ENCODE data around the gene UVRAG.
"Not testable (repeated sequence)": the region's sequence is repeated elsewhere in the genome, so short reads cannot be mapped to it uniquely, and the experiment has no call there.

The UVRAG gene

DNA sequence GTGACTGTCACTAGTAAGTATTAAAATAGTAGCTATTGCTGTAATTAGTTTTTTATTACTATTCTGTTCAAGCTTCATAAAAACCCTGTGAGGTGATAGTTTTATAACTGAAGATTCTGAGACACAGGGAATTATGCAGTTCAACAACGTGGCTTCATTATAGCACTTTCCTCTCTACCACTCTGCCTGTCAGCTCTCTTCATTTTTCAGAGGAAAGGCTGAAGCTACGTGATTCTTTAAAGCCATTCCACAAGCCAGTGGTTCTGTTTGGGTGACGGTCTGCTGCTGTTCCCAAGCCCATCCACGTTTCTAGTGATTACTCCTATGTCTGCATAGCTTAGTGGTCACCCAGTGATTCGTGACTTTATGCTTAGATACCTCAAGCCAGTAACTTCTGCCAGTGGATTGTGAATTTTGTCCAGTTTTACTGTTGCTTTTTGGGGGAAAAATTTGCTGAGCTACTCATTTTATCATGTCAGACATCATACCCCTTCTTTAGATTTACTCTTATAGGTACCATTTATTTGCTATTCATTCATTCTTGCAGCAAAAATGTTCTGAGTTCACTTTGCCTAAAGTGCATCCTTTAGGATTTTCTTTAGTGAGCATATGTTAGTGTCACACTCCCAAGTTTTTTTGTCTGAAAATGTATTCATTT, 59.8 kb downstream of the UVRAG start:
- Histone ChIP-seq H3K4me2 (ENCODE audit: insufficient read depth, low read length, poor library complexity, severe bottlenecking) (no peak overlapping the region), H3K23ac (ENCODE audit: low read depth, low read length, poor library complexity) (no peak overlapping the region), H2BK12ac (ENCODE audit: low read length) (no peak overlapping the region), H2BK5ac (ENCODE audit: low read length) (no peak overlapping the region), H3K18ac (ENCODE audit: low read length) (no peak overlapping the region), H4K8ac (ENCODE audit: low read depth, low read length) (no peak overlapping the region), H3K4me3 (ENCODE audit: low read length in 2 of 2) (no peak overlapping the region), H2AFZ (ENCODE audit: low read length) (no peak overlapping the region), H3K27me3 (ENCODE audit: control insufficient read depth in 3 of 3, insufficient read depth in 3 of 3, low read depth in 1 of 3, low read length in 3 of 3) (no peaks in the 10 kb centered on the region), H3K14ac (ENCODE audit: low read length) (no peak overlapping the region), H3K4me1 (ENCODE audit: control insufficient read depth in 2 of 2, insufficient read depth in 1 of 2, low read depth in 1 of 2, low read length in 2 of 2) (peaks cover 3 to 6% of the 10 kb centered on the region in 2 donors), H4K91ac (ENCODE audit: low read depth, low read length, poor library complexity) (no peak overlapping the region), H2BK120ac (ENCODE audit: low read depth, low read length) (no peak overlapping the region), H3K79me1 (ENCODE audit: low read depth, low read length) (no peaks in the 10 kb centered on the region), H3K9ac (ENCODE audit: low read depth, low read length, poor library complexity) (no peak overlapping the region), H2AK5ac (ENCODE audit: low read depth, low read length) (no peak overlapping the region), H3K36me3 (replicated peaks in 1 of 2; ENCODE audit: control insufficient read depth in 2 of 2, insufficient read depth in 2 of 2, low read length in 2 of 2) (no peaks in the 10 kb centered on the region), H3K9me3 (replicated peaks in 1 of 2; ENCODE audit: control insufficient read depth in 2 of 2, insufficient read depth in 1 of 2, low read depth in 1 of 2, low read length in 2 of 2) (no peaks in the 10 kb centered on the region), H2BK15ac (ENCODE audit: low read length) (no peak overlapping the region), H3K27ac (replicated peaks; ENCODE audit: low read length) (no peak overlapping the region), H3K4ac (ENCODE audit: low read length) (no peak overlapping the region)
- WGBS, 2 donors (ENCODE audit: extremely low coverage in 2 of 2, insufficient read length in 2 of 2, insufficient replicate concordance in 1 of 2), result no CpG with 5 or more reads among the region's 5 CpGs
- DNase-seq (ENCODE audit: low spot score), result no peak

- not testable (repeated sequence) for H2BK12ac ChIP-seq (ENCODE audit: low read length); H3K9ac ChIP-seq (ENCODE audit: low read depth, low read length, poor library complexity); H3K27me3 ChIP-seq (ENCODE audit: control insufficient read depth in 3 of 3, insufficient read depth in 3 of 3, low read depth in 1 of 3, low read length in 3 of 3); H3K36me3 ChIP-seq (replicated peaks in 1 of 2; ENCODE audit: control insufficient read depth in 2 of 2, insufficient read depth in 2 of 2, low read length in 2 of 2); H4K8ac ChIP-seq (ENCODE audit: low read depth, low read length); H2AK5ac ChIP-seq (ENCODE audit: low read depth, low read length); H3K27ac ChIP-seq (replicated peaks; ENCODE audit: low read length); H3K9me3 ChIP-seq (replicated peaks in 1 of 2; ENCODE audit: control insufficient read depth in 2 of 2, insufficient read depth in 1 of 2, low read depth in 1 of 2, low read length in 2 of 2); H2BK15ac ChIP-seq (ENCODE audit: low read length); H3K14ac ChIP-seq (ENCODE audit: low read length); H2BK5ac ChIP-seq (ENCODE audit: low read length); H3K4me2 ChIP-seq (ENCODE audit: insufficient read depth, low read length, poor library complexity, severe bottlenecking); H3K4me1 ChIP-seq (ENCODE audit: control insufficient read depth in 2 of 2, insufficient read depth in 1 of 2, low read depth in 1 of 2, low read length in 2 of 2); H3K18ac ChIP-seq (ENCODE audit: low read length); H2AFZ ChIP-seq (ENCODE audit: low read length); H3K79me1 ChIP-seq (ENCODE audit: low read depth, low read length); H3K4me3 ChIP-seq (ENCODE audit: low read length in 2 of 2); H2BK120ac ChIP-seq (ENCODE audit: low read depth, low read length); DNase-seq (ENCODE audit: low spot score); H4K91ac ChIP-seq (ENCODE audit: low read depth, low read length, poor library complexity); H3K4ac ChIP-seq (ENCODE audit: low read length); H3K23ac ChIP-seq (ENCODE audit: low read depth, low read length, poor library complexity)
- no CpG with 5 or more reads among the region's 27 CpGs for WGBS, 2 donors (ENCODE audit: extremely low coverage in 2 of 2, insufficient read length in 2 of 2, insufficient replicate concordance in 1 of 2)
These were observed 62.3 kb downstream of the UVRAG start for GRCh38 chr11:75877327-75877726.

GRCh38 chr11:75877931-75878330, 62.9 kb downstream of the UVRAG start:
- not testable (repeated sequence) for H3K4me2 ChIP-seq (ENCODE audit: insufficient read depth, low read length, poor library complexity, severe bottlenecking); H2AFZ ChIP-seq (ENCODE audit: low read length); H4K91ac ChIP-seq (ENCODE audit: low read depth, low read length, poor library complexity); H2BK120ac ChIP-seq (ENCODE audit: low read depth, low read length); H3K9ac ChIP-seq (ENCODE audit: low read depth, low read length, poor library complexity); H3K27me3 ChIP-seq (ENCODE audit: control insufficient read depth in 3 of 3, insufficient read depth in 3 of 3, low read depth in 1 of 3, low read length in 3 of 3); H3K36me3 ChIP-seq (replicated peaks in 1 of 2; ENCODE audit: control insufficient read depth in 2 of 2, insufficient read depth in 2 of 2, low read length in 2 of 2); H3K4me1 ChIP-seq (ENCODE audit: control insufficient read depth in 2 of 2, insufficient read depth in 1 of 2, low read depth in 1 of 2, low read length in 2 of 2); H2BK12ac ChIP-seq (ENCODE audit: low read length); H2BK5ac ChIP-seq (ENCODE audit: low read length); DNase-seq (ENCODE audit: low spot score); H3K18ac ChIP-seq (ENCODE audit: low read length); H4K8ac ChIP-seq (ENCODE audit: low read depth, low read length); H3K23ac ChIP-seq (ENCODE audit: low read depth, low read length, poor library complexity); H3K14ac ChIP-seq (ENCODE audit: low read length); H3K4ac ChIP-seq (ENCODE audit: low read length); H2AK5ac ChIP-seq (ENCODE audit: low read depth, low read length); H3K4me3 ChIP-seq (ENCODE audit: low read length in 2 of 2); H3K79me1 ChIP-seq (ENCODE audit: low read depth, low read length); H3K27ac ChIP-seq (replicated peaks; ENCODE audit: low read length); H2BK15ac ChIP-seq (ENCODE audit: low read length); H3K9me3 ChIP-seq (replicated peaks in 1 of 2; ENCODE audit: control insufficient read depth in 2 of 2, insufficient read depth in 1 of 2, low read depth in 1 of 2, low read length in 2 of 2)
- WGBS, 2 donors (ENCODE audit: extremely low coverage in 2 of 2, insufficient read length in 2 of 2, insufficient replicate concordance in 1 of 2), result no CpG with 5 or more reads among the region's 33 CpGs

DNA sequence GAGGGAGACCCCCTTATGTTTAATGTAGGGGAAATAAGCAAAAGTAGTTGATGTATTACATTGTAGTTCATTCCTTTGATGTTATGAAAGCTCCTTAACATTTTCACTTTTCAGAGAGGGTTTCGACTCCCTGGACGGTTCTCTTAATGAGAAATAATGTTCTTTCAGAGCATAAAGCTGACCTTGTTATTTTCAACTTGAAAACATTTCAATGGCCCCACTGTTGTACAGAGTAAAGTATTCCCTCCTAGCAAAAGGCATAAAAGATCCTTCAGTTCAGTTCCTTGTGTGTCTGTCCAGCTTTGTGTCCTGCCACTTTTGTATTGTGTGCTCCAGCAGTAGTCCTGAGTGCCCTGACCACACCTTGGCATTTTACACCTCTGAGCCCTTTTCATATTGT, 63.9 kb downstream of the UVRAG start:
- H4K8ac ChIP-seq (ENCODE audit: low read depth, low read length), result no peak overlapping the region
- no peaks in the 10 kb centered on the region for H3K9me3 ChIP-seq (replicated peaks in 1 of 2; ENCODE audit: control insufficient read depth in 2 of 2, insufficient read depth in 1 of 2, low read depth in 1 of 2, low read length in 2 of 2)
- H3K9ac ChIP-seq (ENCODE audit: low read depth, low read length, poor library complexity), result no peak overlapping the region
- H3K79me1 ChIP-seq (ENCODE audit: low read depth, low read length), result no peaks in the 10 kb centered on the region
- H2BK15ac ChIP-seq (ENCODE audit: low read length), result no peak overlapping the region
- no peak overlapping the region for H3K18ac ChIP-seq (ENCODE audit: low read length)
- no peak overlapping the region for H3K4me2 ChIP-seq (ENCODE audit: insufficient read depth, low read length, poor library complexity, severe bottlenecking)
- H3K23ac ChIP-seq (ENCODE audit: low read depth, low read length, poor library complexity), result no peak overlapping the region
- H3K36me3 ChIP-seq (replicated peaks in 1 of 2; ENCODE audit: control insufficient read depth in 2 of 2, insufficient read depth in 2 of 2, low read length in 2 of 2), result peaks cover 0 to 3% of the 10 kb centered on the region in 2 donors
- no peak overlapping the region for H3K27ac ChIP-seq (replicated peaks; ENCODE audit: low read length)
- no peaks in the 10 kb centered on the region for H3K27me3 ChIP-seq (ENCODE audit: control insufficient read depth in 3 of 3, insufficient read depth in 3 of 3, low read depth in 1 of 3, low read length in 3 of 3)
- H3K4me1 ChIP-seq (ENCODE audit: control insufficient read depth in 2 of 2, insufficient read depth in 1 of 2, low read depth in 1 of 2, low read length in 2 of 2), result peaks cover 0 to 2% of the 10 kb centered on the region in 2 donors
- DNase-seq (ENCODE audit: low spot score), result no peak
- H3K4me3 ChIP-seq (ENCODE audit: low read length in 2 of 2), result no peak overlapping the region
- no peak overlapping the region for H2AK5ac ChIP-seq (ENCODE audit: low read depth, low read length)
- H2BK12ac ChIP-seq (ENCODE audit: low read length), result no peak overlapping the region
- H3K4ac ChIP-seq (ENCODE audit: low read length), result no peak overlapping the region
- H3K14ac ChIP-seq (ENCODE audit: low read length), result no peak overlapping the region
- H2BK120ac ChIP-seq (ENCODE audit: low read depth, low read length), result no peak overlapping the region
- H2BK5ac ChIP-seq (ENCODE audit: low read length), result no peak overlapping the region
- no peak overlapping the region for H2AFZ ChIP-seq (ENCODE audit: low read length)
- WGBS, 2 donors (ENCODE audit: extremely low coverage in 2 of 2, insufficient read length in 2 of 2, insufficient replicate concordance in 1 of 2), result no CpG with 5 or more reads among the region's 2 CpGs
- no peak overlapping the region for H4K91ac ChIP-seq (ENCODE audit: low read depth, low read length, poor library complexity)

Data from neuronal stem cell (in vitro differentiated cells).